Activated T-helper 1 cell treated with anti-CD3 and anti-CD28 coated beads, Interleukin-2, amount 50 U/mL, for 16 hours (primary cell): ENCODE results near the gene EFCAB6.

Experiments used
- DNase-seq, 2 donors: peaks; one replicate each; pipeline ENCODE4 v3.0.0-alpha.2; 2020; ENCODE audit warnings: low read depth in 1 of 2, low spot score in 1 of 2

Gene EFCAB6

DNA sequence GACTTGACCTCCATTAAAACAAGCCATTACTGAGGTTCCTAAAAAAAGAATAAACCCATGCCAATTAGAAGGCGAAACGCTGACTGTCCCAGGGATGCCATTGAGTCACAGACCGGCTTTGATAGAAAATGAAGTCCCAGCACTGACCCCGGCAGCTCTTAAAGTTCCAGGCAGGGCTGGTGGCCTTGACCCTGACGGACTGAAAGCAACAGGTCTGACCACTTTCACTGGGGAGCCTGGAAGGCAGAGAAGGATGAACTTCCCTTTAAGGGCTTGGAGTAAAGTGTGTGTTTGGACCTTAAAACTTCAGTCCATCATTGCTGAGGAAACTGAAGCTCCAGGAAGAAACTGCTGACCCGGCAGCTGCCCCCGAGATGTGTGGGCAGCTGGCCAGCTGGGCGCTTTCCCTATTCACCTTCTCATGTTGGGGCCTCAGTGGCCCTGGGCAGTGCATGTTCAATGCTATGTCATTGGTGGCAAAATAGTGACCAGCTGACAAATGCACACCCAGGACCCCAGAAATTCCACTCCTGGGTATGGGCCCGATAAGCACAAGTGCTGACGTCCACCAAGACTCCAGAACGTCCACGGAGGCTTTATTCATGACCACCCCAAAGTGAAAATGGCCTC is 18.9 kb upstream of the EFCAB6 start:
- no peak for DNase-seq

DNA sequence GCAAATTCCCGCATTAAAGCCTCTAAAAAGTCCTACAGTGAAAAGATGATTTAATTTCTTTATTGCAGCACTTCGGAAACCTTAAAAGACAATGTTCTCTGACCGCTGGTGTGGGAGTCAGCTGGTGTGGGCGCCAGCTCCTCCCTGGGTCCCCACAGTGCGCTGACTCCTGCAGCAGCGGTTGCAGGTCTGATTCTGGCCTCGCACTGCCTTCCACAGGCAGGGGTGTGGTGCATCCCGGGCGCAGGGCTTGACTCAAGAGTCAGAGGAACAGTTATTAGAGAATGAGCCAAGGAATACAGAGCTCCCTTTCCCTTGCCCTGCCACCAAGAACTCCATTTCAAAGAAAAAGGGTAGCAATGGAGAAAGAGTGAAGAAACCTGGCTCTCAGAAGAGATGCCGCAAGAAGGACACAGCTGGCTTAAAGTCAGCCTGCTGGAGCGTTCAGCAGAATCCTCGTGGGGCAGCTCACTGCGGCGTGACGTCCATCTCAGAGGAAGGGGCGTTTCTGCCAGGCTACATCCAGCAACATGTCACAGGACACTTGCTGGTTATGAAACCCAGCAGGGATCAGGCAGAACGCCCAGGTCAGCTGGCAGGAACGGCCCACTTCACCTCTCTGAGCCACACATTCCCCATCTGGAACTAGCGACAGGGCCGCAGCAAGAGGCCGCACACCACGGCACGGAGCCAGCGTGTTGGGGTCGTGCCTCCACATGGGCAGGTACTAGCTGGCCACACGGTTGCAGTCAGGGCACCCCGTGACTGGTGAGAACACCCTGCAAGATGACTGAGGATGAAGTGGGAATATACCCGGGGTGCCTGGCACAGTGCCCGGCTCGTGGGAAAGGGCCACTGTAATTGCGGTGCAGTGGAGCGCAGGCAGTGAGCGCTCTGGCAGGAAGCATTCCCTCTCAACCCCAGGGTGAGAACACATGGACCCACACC is 18.1 kb upstream of the EFCAB6 start:
- no peak for DNase-seq

DNA sequence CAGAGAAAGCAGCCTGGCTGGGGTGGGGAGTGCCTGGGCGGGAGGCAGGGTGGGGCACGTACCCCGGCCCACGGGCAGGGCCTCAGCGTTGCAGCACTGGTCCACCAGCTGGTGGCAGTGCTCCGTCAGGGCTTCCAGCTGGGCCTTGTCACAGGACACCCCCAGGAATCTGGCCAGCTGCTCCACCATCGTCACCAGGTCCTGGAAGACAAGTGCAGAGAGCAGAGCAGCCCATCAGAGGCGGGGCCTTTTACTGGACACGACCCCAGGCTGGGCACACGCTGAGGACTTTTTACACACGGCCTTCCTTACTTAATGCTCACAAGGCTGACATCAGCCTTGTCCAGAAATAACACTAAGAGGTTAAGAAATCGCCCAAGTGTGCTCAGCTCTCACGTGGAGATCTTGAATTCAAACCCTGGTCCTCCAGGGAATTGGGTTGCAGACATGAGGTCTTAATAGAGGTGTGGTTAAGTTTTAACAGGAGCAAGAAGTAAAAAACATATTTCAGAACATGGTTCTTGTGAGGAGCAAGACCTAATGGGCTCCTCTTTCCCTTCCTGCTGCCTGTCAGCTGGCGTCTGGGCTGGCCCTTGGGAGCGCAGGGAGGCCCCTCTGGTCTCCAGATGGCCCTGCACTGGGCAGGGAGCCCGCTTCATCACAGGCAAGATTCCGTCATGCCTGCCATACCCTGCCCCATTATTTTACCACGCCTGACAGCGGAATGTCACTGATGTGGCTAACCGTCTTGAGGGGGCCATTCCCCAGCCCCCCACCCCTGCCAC is 17.1 kb upstream of the EFCAB6 start:
- DNase-seq = no peak

DNA sequence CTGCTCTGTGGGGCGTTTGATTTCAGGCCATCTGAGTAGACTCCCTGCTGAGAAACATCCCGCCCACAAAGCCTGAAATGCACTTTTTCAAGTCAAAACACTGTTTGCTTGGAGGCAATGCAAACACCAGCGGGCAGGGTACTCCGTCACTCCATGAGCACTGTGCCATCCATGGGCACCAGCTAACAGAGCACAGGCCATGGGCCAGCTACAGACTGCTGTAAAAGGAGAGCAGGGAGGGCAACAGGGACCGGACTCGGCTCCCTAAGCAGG is 16.6 kb upstream of the EFCAB6 start:
- no peak for DNase-seq

DNA sequence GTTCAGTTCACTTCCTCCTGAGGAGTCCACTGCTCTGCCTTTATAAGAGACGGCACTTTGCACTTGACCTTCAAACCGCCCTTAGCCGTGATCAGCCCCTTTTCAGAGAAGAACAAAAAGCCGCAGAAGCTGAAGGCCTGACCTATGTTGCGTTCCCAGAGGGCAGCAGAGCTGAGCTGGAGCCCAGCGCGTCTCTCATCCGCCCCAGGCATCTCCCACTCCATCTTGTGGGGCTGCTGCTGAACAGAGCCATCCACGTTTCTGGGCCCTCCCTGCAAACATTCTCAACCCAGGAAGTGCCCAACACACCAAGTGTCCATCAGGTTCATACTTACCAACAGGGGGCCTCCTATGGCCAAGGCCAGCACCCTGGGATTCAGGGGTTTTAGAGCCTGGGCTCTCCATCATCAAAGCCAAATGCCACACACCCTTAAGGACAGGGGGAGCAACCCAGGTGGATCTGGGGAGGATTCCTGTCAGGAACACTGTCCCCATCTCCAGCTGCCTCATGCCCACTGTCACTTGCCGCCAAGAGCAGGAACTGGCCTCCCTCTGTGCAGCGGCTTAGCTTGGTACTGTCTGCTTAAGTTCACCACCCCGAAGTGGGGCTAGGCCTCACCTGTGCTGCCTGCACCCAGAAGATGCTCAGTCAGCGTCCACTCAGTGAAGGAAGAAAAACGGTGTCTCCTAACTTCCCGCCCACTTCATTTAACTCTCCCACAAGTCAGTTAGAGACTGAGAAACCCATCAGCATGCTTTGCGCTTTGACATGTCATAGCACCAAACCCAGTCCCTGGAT is 16.0 kb upstream of the EFCAB6 start:
- DNase-seq = no peak

DNA sequence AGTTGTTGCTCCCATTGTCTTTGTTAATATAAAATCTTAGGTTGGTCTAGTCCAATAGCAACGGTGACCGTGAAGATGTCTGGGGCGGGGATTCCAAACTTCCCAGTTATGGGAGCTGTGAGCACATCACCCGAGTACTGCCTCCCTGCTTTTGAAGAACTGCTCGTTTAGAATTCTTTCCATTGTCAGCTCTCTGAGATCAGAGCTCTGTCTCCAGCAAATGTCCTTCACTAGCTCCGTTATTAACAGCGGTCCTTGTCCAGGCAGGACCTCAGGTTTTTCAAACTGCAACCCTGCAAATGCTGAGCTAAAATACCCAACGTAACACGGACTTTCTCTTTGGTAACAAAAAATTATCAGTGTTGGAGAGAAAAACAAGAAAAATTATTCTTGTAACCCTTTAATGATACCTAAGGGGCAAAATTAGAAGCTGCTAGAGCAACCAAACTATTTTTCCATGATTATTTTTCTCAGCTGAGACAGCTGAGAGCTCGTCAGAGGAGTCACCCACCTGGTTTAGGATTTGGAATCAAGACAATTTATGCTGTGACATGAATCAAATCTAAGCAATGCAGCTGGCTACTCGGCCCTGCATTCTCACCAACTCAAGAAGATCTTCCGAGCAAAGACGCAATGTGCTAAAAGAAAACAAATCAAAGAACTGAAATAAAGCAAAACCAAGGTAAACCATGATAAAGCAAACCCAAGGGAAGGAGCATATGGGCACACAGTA is 15.1 kb upstream of the EFCAB6 start:
- no peak for DNase-seq

DNA sequence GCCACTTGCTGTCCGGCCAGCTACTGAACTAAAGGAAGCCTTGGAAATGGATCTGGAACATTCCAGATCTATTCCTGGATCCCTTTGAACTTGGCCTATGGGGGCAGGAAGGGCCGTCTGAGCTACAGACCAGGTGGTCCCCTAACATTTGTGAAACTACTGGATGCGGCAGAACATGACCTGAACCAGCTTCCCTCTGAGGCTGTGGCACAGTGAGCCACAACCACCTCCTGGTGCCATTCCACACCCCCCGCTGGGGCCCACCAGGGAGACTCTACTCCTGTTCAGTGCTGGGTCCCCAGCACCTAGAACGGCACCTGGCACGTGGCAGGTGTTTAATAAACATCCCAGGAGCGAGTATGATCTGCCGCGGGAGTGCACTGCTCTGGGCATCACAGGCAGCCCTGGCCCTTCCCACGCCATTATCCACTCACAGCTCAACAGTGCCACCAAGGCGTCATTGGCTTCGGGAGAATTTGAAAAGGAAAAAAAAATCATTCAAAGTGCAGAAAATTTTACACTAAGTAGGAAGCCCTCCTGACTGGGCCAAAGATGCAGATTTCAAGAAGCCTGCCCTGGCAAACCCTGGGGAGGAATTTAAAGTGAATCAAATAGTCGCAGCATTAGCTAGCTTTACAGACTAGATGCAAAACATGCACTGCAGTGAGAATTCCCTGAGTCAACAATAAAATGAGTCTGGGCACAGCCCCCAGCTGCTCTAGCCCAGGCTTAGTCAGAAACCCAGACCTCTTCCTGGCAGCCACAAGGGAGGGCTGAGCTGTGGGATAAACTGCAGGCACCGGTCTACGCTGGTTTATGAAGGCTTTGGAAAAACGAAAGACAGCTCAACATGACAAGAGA is 14.3 kb upstream of the EFCAB6 start:
- no peak for DNase-seq

DNA sequence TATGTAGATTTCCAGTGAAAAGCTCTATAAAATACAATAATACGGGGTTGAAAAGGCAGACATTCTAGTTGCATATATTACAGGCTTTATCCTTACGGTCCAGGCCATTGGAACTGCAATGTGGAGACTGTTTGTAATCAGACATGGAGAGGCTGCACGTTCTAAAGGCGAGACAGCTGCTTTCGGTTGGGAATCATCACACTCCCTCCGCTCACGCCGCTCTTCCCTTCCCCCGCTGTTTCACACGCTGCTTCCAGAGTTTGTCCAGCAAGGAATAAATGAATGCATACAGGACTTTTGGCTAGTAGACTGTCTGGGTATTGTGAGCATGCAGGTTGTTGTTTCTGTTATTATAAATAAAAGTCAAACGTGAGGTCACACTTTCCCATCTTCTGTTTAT is 13.5 kb upstream of the EFCAB6 start:
- no peak for DNase-seq

DNA sequence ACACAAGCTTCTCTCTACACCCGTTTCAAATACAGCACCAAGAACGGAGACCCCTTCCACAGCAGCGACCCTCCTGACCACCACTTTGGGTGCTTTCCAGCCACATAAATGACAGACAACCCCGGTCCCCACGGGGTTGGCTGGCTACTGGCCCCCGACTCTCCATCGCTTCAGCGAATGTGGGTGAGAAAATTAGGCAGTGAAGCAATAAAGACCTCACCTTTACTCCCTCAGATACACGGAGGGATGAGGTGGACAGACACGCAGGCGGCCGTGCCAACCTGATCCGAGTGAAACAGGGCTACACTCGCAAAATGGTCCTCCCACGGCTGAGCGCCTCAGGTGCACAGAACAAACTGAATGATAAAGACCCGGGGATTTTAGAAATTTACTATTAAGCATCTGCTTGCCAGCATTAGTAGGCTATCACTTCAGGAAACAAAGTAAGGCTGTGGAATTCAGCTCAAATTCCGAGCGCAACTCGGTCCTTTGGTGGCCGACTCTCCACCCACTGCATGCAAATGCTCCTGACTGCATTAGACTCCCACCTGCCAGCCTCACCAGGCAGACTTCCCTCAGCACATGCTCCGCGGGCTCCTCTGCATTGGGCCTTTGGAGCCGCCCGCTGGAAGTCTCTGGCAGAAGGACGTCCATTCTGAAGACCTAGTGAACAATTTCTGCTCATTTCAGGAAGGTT is 12.8 kb upstream of the EFCAB6 start:
- no peak for DNase-seq

DNA sequence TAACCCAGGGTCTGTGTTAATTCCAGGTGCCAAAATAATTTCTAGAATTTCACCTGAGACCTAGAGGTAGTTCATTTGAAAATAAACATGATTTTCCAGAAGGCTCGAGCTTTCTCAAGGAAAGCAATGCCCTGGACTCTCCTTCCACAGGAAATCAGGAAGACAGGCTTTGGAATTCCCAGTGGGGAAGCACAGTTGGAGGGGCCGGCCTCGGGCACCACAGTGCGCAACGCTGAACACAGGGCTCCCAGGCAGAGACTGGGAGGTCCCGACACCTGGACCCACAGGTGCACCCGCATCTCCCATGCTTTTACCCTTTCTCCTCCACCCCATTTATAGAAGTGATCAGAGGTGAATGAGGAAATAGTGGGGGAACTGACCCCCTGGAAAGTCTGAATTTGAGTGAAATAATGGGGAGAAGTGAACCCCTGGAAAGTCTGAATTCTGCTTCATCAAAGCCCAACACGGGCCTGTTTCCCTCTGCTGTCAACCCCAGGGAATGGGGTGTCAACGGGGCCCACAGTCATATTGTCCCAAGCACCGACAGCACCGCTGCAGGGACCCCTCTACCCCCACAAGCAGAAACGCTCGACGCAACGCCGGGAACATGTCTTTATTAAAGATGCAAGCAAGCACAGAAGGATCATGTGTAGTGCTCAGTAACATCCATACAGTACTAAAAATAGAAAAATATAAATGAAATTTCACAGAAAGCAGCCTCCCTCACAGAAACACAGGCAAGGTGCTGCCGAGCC is 12.0 kb upstream of the EFCAB6 start:
- DNase-seq = no peak

DNA sequence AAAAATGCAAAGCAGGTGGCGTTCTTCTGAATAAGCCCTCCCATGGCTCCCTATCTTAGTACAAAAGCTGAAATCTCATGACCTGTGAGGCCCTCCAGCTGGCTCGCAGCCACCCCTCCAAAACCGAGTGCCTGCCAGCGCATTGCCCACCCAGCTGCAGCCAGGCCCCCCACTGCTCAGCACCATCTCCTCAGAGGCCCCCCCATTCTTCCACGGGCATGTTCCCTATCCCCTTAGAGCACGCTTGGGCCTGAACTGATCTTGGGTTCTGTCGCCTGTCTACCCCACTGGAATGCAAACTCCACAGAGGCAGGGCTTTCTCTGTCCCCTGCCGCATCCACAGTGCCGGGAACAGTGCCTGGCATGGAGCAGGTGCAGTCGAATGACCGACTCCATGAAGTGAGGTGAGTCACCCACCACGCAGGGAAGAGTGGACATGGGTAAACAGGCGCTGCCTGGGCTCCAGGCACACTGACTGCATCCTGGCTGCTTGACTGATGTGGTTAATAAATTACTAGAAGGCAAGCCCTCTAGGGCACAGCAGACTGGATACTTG is 11.3 kb upstream of the EFCAB6 start:
- DNase-seq = no peak

DNA sequence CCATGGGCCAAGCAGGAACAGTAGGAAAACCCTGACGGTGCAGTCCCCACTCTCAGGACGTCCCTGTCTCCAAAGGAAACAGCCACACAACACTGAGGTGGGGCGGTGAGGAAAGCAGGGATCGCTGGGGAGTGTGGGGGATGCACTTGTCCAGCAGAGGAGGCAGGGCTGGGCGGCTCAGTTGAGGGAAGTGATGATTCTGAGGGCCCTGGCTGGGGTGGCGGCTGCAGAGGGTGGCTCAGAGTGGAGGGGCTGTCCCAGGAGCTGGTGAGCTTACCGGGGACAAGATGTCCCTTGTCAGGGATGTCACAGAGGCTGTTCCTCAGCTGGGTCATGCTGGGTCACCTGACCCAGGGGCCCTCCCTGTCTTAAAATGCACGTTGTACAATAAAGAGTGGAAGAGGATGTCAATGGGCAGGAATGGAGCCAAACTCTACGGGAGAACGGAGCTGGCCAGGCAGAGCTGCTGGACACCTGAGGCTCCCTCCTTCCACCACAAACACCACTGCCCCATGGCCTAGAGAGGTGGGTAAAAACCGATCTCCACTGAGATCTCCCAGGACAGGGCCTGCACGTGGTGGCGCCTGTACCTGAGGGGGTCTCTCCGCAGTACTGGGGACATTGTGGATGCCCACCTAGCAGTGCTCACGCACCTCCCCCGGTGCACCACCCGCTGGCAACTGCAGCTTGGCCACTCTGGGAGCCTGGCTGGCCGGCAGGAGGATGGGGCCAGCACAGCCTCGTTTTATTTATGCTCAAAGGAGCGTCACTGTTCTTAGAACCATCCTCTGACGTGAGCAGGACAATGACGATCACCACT is 9.7 kb upstream of the EFCAB6 start:
- no peak for DNase-seq

DNA sequence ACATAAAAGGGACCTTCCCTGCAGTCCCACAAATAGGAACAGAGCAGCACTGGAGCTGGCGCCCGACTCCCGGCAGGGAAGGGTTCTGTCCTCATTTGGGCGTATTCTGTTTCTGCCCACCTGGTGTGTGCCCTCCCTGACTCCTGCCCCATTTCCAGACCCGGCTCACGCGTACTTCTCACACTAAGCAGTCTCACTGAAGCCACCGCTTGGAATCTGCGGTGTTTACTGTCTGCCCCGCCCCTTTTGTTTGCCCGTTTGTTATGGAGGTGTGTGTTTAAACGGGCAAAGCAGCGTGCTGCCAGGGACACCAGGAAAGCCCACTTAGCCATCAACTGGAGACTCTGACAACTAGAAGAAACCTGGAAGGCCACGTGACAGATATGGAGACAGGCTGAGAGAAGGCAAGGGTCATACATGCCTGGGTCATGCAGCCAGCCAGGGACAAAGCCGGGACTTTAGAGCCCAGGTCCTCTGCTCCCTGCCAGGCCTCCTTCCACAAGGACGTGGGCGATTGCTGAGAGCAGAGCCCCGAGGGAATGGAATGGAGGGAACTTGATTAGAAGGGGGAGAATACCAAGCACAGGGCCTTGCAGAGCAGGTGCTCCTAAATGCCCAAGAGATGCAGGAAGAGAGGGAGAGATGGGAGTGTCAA is 8.7 kb upstream of the EFCAB6 start:
- DNase-seq = no peak

DNA sequence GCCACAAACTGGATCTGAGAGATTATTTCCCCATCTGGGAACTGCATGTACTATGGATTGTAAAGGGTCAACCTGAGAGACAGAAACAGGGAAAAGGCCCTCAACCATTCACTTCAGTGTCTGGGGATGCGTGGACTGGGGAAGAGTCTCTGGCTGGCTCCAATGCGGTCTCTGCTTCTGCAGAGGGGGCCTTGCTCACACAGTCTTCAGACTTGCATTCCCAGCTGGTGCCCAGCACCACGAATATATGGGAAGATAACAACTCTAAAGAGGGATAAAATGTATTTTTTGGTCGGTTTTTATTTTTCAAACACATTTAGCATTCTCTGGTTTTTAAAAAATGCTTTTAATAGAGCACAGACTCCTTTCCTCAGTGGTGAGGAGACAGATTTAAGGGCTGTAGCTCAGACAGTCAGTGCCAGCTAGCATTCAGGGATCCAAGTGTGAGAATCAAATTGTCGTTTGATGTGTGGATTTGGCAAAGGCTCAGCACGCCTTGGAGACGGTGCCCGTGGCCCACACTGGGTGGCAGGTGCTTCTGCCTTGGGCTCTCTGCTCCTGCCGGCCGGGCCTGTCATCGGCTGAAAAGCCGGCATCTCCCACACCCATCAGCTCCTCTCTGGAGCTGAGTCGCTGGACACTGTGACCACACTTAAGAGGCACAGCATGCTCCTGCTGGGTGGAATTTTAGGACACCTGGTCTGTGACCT is 8.0 kb upstream of the EFCAB6 start:
- no peak for DNase-seq

DNA sequence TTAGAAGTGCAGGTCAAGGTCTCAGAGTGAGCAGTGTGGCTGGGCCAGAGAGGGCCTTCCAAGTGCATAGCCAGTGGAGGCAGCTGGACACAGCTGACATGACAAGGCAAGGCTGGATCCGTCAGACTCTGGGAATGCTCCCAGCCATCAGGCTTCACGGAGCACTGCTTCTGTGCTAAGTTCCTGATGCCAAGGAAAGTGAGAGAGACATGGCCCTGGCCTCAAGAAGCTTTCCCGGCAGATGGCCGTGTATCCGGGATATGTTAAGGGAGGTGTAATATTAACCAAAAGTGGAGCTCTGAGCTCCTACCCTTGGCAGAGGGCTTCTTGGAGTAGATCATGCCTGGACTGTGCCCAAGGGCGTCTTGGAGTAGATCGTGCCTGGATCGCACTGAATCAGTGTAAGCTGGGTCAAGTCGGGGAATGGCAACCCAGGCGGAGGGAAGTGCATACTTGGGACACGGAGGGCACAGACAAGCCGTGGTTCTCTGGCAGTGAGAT is 7.4 kb upstream of the EFCAB6 start:
- DNase-seq = no peak

DNA sequence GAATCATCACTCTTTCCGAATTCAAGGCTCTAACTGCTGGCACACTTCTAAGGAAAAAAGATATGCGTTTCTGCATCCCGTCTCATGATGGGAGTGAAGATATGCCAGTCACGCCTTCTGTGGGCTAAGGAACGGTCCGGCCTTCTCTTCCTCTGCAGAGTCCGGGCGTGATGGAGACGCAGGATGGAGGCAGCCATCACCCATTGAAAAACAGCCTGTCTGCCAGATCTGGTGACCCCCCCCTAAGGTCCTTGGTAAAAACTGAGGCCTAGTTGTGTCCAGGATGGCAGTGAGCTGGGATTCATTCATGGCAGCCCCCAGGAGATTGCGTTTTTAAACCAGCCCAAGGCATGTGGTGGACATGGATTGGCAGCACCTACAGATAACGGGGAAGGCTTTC is 6.9 kb upstream of the EFCAB6 start:
- no peak for DNase-seq
